Stimulated activated CD4-positive, alpha-beta T cell treated with anti-CD3 and anti-CD28 coated beads, Interleukin-12 subunit alpha, Interleukin-12 subunit beta, amount 100 ng/mL, for 24 hours (primary cell): Measurements from ENCODE around the gene CBFA2T2.
"Not testable (repeated sequence)": the region's sequence is repeated elsewhere in the genome, so short reads cannot be mapped to it uniquely, and the experiment has no call there.

Source experiments
- DNase-seq, 2 experiments: peaks; one replicate each; pipeline ENCODE4 v3.0.0-alpha.2; 2020; ENCODE audit warnings: low read depth in 2 of 2

The CBFA2T2 gene

GRCh38 chr20:33490023-33490933 lies at the start of gene CBFA2T2:
TSS of gene CBFA2T2 (plus strand) at chr20:33490096. CDS start at chr20:33490268, 172 bp downstream.
- no peak for DNase-seq

DNA sequence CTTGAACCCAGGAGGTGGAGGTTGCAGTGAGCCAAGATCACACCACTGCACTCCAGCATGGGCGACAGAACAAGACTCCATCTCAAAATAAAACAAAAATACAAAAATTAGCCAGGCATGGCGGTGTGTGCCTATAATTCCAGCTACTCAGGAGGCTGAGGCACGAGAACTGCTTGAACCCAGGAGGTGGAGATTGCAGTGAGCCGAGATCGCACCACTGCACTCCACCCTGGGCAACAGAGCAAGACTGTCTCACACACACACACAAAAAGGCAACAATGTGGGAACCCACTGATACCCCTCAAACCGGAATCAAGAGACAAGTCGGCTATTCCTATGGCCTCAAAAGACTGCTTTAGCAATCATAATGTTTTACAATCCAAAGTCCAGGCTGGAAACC lies 49.3 kb upstream of the CBFA2T2 start:
- not testable (repeated sequence) for DNase-seq

GRCh38 chr20:33441142-33441955 lies 48.5 kb upstream of the CBFA2T2 start:
- DNase-seq: no peak

DNA sequence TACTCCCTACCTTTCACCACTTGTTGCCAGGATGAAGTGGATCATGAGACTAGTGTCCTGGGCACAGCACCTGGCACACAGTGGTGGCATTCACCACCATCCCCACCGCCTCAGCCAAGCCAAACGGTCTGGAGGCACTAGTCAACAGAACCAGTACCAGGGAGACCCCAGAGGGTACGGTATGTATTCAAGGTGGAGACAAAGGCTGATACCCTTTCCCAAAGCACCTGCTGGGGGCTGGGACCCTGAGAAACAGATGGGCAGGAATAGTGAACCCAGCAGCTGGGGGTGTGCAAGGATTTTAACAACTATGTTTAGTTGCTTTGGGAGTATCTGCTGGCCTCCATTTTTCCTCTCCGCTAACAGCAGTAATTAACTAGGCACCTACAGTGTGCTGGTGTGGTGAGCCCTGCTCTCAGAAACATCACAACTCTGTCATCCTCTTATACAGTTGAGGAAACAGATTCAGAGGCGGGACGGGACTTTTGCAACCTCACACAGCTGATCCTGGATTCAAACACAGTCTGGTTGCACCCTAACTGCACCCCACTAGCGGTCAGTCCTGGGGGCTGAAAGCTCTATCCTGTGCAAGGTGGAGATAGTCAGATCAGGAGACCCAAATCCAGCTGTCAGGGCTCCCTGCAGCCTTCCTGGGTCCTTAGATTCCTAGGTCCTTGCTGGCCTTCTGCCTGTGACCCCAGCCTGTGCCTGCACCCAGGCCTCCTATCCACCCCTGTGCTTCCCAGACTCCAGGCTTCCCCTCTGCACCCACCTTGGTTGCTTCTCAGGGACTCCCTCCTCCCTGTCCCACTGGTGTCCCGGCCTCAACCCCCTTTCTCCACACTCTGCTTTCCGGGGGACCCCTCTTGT lies 47.5 kb upstream of the CBFA2T2 start:
- no peak for DNase-seq

GRCh38 chr20:33443006-33443511 lies 46.8 kb upstream of the CBFA2T2 start:
- DNase-seq: no peak

- peak; percentile 75 to 89 for DNase-seq
These were observed 46.2 kb upstream of the CBFA2T2 start, which contains the start of gene SNTA1 for GRCh38 chr20:33443512-33444239. TSS of gene SNTA1 (minus strand) at chr20:33443763. CDS start at chr20:33443620, 143 bp downstream.

DNA sequence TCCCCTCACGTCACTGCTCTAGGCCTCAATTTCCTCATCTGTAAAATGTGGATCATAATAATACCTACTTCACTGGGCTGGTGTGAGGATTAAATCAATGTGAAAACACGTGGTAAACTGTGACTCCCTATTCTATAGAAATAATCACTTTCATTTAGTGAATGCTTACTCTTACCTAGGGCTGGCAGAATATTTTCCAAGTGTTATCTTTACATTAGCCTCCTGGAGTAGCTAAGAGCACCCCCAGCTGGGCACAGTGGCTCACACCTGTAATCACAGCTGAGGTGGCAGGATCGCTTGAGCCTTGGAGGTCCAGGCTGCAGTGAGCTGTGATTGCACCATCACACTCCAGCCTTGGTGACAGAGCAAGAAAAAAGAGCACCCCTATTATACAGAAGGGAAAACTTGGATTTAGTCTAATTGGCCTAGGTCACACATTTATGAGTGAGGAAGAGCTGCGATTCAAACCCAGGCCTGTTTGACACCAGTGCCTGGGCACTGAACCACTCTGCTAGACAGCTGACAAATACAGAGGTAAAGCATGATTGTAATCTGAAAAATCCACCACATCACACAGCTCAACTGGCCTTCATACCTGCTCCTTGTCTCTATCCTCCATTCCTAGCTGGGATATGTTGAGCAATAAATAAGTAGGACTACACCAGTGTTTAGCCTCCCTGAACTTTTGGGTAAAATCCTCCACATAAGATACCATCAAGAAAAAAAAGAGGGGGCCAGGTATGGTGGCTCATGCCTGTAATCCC lies 44.9 kb upstream of the CBFA2T2 start:
- DNase-seq: peak in 1 of 2 experiments; percentile 14

GRCh38 chr20:33445881-33446625 lies 43.8 kb upstream of the CBFA2T2 start:
- DNase-seq: no peak

DNA sequence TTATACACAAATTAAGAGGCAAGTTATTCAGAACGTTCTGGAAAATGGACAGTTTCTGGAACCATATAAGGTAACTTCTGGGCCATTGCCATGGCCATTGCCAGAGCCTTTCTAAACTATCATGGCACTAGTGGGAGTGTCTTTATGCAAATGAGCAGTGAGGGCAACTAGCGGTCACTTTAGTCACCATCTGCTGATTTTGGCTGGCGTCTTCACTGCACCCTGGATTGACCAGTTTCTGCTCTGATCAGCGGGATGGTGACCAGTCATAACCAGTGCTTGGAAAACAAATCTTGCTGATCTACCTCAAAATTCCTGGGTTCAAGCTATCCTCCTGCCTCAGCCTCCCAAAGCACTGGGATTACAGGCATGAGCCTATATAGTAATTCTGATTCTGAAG lies 39.0 kb upstream of the CBFA2T2 start:
- no peak for DNase-seq

DNA sequence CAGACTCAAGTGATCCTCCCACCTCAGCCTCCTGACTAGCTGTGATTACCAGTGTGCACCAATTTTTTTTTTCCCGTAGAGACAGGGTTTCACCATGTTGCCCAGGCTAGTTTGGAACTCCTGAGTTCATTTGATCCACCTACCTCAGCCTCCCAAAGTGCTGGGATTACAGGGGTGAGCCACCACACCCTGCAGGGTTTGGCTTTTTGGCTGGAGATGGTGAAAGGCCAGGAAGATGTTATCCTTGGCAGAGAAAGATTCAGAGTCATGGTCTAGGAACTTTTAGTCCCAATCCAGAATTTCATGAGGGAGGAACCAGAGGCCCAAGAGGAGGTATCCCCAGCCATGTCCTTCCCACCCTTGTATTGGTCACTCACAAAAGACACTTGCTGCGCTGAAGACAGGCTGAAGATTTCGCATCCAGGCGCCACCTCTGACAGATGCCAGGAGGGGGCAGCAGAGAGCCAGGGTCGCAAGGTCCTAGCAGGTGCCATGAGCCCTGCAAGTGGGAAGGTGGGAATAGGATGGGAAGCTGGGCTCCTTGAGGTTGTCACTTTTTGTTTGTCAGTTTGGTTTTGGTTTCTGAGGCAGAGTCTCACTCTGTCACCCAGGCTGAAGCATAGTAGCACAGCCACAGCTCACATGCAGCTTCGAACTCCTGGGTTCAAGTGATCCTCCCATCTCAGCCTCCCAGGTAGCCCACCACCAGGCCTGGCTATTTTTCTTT lies 32.8 kb upstream of the CBFA2T2 start:
- peak; percentile 64 to 82 for DNase-seq

DNA sequence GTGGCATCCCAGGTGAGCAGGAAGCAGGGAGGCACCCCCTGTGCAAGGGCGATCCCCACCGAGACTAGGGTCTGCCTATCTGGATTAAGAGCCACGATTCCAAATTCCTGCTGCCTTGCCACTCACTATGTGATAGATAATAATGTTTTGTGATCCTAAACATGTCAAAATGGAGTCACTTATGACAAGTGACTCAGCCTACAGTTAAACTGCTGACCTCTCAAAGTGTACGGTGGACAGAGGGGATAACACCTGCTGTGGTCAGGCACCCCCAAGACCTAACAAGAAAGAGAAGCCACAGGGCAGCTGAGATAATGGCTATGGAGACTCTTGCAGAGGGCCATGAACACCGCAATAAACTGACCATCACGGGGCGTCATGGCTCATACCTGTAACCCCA lies 30.3 kb upstream of the CBFA2T2 start:
- DNase-seq: no peak

DNA sequence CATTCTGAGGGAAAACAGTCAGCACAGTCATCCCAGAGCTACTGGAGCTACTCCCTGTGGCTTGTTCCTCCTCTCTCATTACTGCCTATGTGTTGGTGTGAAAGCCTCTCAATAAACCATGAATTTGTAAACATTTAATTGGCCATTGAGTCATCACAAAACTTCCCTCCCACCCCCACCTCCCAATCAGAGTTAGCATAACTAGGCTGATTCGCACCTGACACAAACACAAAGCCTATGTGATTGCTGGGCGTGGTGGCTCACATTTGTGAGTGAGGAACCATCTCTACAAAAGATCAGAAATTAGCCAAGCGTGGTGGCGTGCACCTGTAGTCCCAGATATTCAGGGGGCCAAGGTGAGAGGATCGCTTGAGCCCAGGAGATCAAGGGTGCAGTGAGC lies 29.2 kb upstream of the CBFA2T2 start:
- DNase-seq: no peak

DNA sequence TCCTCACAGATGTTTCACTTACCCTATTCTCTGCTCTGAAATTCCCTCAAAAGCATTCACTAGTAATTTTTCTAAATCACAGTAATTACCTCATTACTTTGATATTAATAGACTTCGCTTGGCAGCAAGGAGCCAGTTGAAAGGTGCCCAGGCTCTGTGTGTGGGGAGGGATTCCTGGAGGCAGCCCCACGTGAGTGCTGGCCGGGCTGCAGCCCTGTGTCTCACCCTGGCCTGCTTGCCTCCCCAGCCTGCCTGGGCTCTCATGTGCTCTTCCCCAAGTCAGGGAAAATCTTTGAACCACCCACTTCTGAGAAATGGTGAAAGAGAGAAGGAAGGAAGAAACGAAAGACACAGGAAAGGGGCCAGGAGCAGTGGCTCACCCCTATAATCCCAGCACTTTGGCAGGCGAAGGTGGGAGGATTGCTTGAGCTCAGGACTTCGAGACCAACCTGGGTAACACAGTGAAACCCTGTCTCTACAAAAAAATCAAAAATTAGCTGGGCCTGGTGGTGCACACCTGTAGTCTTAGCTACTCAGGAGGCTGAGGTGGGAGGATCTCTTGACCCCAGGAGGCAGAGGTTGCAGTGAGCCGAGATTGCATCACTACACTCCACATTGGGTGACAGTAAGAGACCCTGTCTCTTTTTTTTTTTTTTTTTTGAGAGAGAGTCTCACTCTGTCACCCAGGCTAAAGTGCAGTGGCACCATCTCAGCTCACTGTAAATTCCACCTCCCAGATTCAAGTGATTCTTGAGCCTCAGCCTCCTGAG lies 26.4 kb upstream of the CBFA2T2 start:
- no peak for DNase-seq

- DNase-seq: not testable (repeated sequence)
These were observed 25.1 kb upstream of the CBFA2T2 start for GRCh38 chr20:33464759-33465158.

DNA sequence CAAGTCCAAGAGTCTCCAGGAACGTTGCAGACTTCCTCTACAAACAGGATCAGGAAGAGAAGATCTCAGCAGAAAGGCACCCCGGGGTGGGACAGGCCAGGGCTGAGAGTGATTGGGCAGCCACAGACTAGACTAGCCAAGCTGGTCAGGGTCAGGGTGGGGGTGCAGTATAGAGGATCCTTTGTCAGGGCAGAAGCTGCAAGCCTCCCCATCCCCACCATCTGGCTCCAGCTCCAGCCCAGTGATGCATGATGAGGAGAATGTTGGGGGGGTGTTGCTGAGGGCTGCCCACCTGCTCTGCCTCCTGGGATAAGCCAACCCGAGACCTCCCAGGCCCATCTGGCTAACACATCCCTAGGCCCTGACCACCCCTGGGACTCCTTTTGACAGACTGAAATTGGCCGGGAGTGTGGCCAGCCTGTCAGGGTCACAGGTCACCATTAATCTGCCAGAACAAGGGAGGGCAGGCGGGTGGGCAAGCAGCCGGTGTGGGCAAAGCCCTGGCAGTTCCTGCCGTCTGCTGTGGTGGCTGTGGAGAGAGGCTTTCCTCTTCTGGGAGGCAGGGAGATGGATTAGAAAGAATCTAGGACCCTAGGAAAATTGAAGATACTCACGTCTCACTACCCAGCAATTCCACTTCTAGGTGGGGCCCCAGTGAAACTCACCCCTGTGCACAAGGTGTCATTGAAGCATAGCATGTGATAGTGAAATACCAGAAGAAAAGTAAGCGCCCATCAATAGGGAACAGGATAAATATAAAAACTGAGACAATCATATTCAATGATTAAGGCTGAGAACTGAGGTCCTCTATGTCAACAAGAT lies 24.2 kb upstream of the CBFA2T2 start:
- DNase-seq: no peak

DNA sequence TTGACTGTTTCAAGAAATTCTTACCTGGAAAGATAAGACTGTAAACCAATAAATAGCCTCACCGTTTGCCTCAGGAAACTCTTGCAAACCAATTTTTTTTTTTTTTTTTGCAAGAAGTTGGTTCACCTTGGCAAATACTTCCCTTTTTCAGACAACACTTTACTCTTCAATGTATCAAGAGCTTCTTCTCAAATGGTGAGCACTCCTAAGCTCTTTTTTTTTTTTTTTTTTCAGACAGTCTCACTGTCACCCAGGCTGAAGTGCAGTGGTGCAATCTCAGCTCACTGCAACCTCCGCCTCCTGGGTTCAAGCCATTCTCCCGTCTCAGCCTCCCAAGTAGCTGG lies 23.6 kb upstream of the CBFA2T2 start:
- DNase-seq: no peak

DNA sequence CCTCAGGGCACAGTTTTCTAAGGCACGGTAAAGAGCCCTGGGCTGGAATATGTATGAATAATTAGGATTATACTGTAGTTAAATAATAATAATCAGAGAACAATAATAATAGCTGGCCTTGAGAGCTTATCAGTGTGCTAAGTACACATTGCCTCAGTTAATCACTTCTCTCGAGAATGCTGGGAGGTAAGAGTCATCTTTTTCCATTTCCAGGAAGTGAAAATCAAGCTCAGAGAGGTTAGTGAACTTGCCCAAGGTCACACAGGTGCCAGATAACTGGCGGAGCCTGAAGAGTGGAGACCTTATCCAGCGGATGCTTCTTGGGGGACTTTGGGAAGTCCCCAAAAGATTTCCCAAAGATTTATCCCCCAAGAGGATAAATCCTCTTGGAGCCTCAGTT lies 19.4 kb upstream of the CBFA2T2 start:
- DNase-seq: no peak
